Superior temporal gyrus (tissue), 1 donor: ENCODE data around the gene C20orf204.

Source experiments
- DNase-seq: peaks from one replicate; pipeline ENCODE4 v3.0.0-alpha.2; 2016; ENCODE audit errors: extremely low spot score

Gene C20orf204

DNA sequence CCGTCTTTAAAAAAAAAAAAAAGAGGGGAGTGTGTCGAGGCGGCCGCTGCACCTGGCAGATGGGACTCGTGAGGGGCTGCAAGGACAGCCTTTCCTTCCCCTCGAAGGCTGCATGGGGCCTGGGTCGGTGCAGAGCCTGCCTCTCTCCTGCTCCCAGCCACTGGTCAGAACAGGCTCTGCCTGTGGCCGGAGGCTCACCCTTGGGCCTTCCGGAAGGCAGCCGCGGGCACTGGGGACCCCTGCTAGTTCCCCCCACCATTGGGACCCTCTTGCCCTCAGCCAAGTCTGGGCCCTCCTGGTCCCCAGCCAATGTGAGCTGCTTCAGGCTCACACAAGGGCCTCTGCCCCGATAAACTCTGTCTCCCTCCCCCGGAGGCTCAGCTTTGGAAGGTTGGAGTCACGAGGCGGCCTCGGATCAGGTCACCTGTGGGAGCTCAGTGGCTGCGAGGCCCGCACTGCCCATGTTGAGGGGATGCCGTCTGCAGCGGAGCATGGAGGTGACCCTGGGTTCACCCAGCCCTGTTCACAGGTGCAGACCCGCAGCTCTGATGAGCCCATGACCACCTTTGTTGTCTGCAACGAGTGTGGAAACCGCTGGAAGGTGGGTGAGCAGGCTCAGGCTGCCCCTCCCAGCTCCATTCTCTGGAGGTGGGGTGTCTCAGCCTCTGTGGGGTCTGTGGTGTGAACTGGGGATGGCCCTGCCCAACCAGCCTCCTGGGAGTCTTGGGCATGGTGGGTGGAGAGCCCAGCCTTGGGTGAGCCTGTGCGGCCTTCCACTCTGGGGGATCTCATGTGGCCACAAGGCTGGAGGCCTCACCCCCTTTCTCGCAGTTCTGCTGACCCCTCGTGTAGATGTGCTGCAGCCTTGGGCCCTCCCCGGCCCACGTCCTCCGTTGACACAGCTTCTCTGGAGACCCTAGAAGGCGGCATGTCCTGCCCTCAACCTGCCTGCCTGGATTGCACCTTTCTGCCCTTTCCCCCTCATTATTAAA, 35.7 kb downstream of the C20orf204 start:
- no peak for DNase-seq

- DNase-seq, result no peak
These were observed 36.6 kb downstream of the C20orf204 start for GRCh38 chr20:64072498-64073063.

DNA sequence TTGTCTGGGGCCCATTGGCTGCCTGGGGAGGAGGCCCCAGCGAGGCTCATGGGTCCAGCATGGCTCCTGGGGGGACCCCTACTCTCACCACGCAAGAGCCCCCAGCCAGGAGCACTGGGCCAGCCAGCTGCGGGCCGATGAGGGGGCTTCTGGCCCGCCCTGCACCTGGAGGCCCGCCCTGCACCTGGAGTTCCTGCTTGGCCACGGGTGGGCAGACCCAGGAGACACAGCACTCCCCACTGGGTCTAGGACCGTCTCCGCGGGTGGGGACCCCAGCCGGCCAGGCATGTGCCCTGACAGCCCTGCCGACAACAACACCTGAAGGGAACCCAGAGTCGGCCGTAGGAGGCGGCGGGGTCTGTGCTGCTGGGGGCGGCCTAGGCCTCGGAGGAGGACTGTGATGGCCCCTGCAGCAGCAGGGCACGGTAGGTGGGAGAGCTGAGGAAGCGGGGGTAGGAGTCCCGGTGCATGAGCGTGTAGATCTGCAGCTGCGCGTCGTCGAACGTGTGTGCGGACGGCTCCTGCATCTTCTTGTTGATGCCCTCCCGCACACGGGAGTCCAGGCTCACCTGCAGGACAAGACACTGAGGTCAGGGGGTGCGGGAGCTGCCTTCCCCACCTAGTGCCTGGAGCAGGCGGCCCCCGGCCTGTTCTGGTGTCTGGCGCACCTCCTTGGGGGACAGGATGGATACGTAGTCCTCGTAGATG, 37.6 kb downstream of the C20orf204 start:
- DNase-seq, result no peak

- DNase-seq, result no peak
These were observed 38.3 kb downstream of the C20orf204 start for GRCh38 chr20:64074184-64074789.

DNA sequence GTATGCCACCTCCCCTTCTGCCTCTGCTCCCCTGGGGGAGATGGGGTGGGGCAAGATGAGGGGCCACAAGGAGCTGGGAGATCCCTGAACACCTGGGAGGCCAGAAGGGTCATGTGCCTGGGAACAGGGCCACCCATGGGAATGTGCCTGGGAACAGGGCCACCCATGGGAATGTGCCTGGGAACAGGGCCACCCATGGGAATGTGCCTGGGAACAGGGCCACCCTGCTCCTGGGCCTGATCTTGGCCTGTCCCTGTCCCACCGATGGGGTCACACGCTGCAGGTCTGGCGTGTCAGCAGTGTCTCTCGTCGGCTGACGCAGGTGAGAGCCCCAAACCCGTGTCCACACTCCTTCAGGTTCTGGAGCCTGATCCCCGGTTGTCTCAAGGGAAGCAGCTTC, 39.0 kb downstream of the C20orf204 start:
- DNase-seq, result no peak

GRCh38 chr20:64075556-64075955, 39.6 kb downstream of the C20orf204 start:
- DNase-seq, result no peak

DNA sequence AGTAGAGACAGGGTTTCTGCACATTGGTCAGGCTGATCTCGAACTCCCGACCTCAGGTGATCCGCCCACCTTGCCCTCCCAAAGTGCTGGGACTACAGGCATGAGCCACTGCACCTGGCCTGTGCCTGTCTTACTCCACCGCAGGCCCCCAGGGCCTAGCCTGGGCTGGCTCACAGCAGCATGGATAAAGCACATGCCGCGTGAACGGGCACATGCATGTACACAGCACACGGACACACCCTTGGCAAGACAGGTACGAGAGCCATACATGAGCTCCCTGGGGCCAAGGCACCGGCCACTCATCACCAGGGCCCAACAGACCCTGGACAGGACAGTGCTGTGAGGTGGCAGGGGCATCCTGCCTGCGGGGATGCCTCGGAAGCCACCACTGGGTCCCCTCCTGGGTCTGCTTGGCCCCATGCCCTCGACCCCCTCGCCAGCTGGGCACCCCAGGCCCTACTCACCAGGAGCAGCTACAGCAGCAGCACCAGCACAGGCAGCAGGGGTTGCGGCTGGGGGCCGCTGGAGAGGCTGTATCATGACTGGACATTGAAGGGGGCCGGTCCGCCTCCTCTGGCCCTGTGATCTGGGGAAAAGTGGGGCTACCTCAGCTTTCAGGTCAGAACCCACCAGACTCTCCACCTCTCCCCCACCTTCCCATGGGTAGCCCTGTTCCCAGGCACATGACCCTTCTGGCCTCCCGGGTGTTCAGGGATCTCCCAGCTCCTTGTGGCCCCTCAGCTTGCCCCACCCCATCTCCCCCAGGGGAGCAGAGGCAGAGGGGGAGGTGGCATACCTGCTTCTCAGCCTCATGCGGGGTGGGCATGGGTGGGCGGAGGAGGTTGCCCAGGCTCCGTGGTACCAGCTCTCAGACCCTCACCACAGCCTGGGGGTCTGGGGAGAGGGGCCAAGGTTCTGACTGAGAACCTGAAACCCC, 40.3 kb downstream of the C20orf204 start:
- no peak for DNase-seq

DNA sequence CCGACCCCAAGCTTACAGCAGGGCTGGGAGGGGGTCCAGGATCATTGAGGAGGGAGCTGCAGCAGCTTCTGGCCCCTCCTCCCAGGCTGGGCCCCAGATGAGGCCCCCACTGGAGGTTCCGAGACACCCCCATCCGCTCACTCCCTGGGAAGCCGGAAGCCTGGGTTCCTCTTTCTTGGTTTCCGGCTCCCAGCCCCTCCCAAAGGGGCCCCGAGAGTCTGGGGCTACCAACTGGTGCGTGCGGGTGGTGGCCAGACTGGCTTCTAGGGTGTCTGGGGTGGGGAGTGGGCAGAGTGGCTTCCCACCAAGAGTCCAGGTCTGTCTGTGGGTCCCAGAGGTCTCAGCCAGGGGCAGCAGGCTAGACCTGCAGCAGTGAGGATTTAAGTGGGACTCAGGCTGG, 41.1 kb downstream of the C20orf204 start:
- DNase-seq, result no peak

DNA sequence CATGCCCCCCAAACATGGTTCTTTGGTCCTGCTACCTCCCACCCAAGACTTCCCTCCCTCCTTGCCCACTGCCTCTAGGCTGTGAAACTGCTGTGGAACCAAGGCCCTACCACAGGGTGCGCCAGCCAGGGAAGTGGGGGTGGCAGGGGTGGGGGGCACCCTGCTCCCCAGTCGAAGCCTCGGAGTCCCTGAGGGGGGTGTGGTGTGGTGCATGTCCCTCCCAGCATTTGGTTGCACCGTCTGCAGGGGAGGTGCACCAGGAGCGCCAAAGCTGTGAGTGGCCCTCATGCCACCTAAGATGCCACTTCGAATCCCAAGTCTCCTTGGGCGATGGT, 41.5 kb downstream of the C20orf204 start:
- DNase-seq, result no peak

GRCh38 chr20:64077876-64078551, 42.0 kb downstream of the C20orf204 start:
- DNase-seq, result no peak

DNA sequence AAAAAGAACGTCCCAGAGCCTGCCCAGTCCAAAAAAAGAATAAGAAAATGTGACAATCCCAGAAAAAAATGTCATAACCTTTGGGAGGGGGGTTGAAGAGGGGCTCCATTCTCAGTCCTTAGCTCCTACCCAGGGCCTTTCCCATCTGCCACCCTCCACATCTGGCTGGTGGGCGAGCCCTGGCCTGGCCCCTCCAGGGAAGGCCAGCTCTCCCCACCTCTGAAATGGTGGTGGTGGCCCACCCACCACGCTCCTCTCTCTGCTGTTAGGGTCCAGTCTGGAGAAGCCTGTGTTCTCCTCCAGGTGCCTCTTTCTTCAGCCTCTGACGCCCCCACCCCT, 42.9 kb downstream of the C20orf204 start:
- DNase-seq, result no peak

DNA sequence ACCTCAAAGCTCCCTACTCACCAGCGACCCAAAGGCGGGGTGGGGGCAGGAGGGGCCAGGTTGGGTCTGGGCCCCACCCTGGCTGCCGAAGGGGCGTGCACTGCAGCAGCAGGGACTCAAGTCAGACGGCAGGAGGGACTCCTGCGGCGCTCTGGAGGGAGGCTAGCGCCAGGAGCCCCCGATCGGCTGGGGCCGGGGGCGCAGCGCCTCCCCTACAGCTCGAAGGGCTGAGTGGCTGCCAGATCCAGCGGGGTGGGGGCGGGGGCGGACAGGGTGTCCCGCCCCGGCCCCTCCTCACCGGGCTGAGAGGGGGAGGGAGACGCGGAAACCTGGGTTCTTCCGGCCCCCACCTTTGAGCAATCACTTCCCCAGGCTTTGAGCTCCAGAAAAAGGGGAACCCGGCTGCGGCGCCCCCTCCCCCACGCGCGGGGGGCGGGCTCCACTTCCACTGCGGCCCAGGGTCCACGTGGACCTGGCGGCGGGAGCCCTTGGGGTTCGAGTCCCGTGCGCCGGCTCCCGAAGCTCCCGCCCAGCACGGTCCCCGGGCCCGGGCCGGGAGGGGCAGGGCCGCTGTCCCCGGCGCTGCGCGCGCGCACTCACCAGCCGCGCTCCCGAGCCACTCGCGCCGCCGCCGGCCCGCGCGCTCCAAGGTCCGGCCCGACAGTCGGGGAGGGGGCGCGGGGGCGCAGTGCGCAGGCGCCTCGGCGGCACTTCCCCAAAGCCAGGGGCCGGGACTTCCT, 43.5 kb downstream of the C20orf204 start, which contains the start of gene RGS19:
Gene RGS19, minus strand, starts transcription at position 246 of the 740 bp plus-strand sequence. CDS start 2,632 bp downstream, outside the sequence.
- DNase-seq, result no peak

GRCh38 chr20:64080013-64080812, 44.2 kb downstream of the C20orf204 start, which contains the start of gene OPRL1:
OPRL1 (plus strand) TSS chr20:64080082; CDS start chr20:64092721, 12,639 bp downstream.
- no peak for DNase-seq

DNA sequence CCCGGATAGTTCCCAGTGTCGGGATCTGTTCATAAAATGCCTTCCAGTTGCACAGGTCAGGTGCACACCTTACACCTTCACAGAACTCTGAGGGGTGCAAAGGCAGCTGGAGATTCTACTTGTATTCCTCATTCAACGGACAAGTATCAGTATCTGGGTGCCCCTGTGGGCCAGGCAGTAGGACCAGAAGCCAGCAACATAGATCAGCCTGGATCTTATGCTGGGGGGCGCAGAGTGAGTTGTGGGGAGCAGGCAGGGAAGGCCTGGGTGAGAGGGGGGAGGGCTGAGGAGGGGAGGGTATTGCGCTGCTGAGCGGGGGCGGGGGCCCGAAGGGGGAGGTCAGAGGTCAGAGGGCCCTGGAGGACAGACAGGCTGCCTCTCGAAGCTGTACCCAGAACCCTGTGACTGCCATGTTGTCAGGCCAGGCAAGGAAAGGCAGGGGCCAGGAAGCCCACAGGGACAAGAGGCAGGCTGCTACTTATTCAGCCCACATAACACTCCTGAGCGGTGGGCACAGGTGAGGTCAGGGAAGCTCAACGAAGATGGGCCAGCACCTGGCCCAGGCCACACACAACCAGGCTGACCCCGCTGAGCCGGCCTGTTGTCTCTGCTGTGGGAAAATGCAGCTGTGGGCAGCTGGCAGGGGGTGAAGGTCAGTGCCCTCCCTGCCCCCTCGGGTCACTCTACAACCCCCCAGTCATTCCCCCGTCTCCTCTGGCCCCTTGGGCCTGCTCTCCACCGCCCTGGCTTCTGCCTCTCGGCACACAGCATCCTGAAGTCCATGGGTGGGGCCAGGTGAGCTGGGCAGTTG, 45.0 kb downstream of the C20orf204 start:
- DNase-seq, result no peak

GRCh38 chr20:64081624-64081964, 45.6 kb downstream of the C20orf204 start:
- DNase-seq, result no peak

GRCh38 chr20:64082126-64082731, 46.2 kb downstream of the C20orf204 start:
- no peak for DNase-seq

DNA sequence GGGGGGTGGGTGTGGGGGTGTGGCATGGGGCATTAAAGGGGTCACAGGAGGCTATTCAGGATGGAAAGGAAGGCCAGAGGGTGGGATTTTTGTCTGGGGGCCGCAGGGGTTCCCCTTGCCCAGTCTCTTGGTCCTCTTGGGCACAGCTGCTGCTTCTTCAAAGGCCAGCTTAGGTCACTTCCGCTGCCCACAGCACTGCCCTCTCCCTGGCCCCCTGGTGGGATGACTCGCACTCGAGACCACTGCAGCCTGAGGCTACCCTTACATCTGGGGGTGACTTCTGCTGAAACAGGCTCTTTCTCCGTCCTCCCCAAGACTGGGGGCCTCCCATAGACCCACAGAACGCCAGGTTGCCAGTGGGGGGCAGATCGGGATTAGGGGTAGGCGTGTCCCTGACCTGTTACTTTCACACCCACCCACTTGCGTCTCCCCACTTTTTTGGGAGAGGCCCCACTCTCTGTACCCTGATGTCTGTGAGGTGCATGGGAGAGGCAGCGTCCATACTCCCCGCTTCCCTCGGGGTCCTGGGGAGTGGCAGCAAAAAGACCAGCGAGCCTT, 46.9 kb downstream of the C20orf204 start:
- no peak for DNase-seq
